OCI-LY3 (cell line): ENCODE measurements around the gene KYAT1.

Experiments
- H2AFZ ChIP-seq: fragments of 200-600, 300-600 bp; shearing (Covaris generic); 2 replicates; pipeline ENCODE4 v1.6.0; 2014; ENCODE audit warnings: antibody characterized with exemption, low read depth, low read length
- H3K27ac ChIP-seq: fragments of 200-600, 300-600 bp; sonication (generic); 2 replicates; pipeline ENCODE4 v1.5.1; 2014; ENCODE audit warnings: mild to moderate bottlenecking, low read length, moderate library complexity, mixed read lengths
- H3K27me3 ChIP-seq: fragments of 200-600, 300-600 bp; sonication (generic); 2 replicates; pipeline ENCODE4 v1.6.1; 2014; ENCODE audit warnings: low read depth, low read length, mixed read lengths
- H3K36me3 ChIP-seq: fragments of 200-600, 300-600 bp; sonication (generic); replicated peaks from 2 replicates; pipeline ENCODE3; 2014; ENCODE audit warnings: low read depth, low read length, mixed read lengths
- H3K4me1 ChIP-seq: fragments of 300-600, 200-600 bp; sonication (generic); 2 replicates; pipeline ENCODE4 v1.6.1; 2014; ENCODE audit warnings: low read length, mixed read lengths
- H3K4me2 ChIP-seq: fragments of 200-600, 300-600 bp; sonication (generic); 2 replicates; pipeline ENCODE4 v1.6.1; 2014; ENCODE audit warnings: low read length, mixed read lengths
- H3K4me3 ChIP-seq: fragments of 300-600, 200-600 bp; sonication (generic); 2 replicates; pipeline ENCODE4 v1.5.1; 2014; ENCODE audit warnings: antibody characterized with exemption, mild to moderate bottlenecking, low read length, moderate library complexity
- H3K79me2 ChIP-seq: fragments of 300-600, 200-600 bp; shearing (Covaris generic); 2 replicates; pipeline ENCODE4 v1.6.1; 2014; ENCODE audit warnings: mild to moderate bottlenecking, low read length, mixed read lengths
- H3K9ac ChIP-seq: fragments of 300-600, 200-600 bp; shearing (Covaris generic); 2 replicates; pipeline ENCODE4 v1.6.0; 2014; ENCODE audit warnings: mild to moderate bottlenecking, low read length, moderate library complexity
- H3K9me3 ChIP-seq: fragments of 200-600, 300-600 bp; shearing (Covaris generic); 2 replicates; pipeline ENCODE4 v1.6.1; 2014; ENCODE audit warnings: low read length, mixed read lengths; ENCODE audit not compliant: insufficient read depth
- H4K20me1 ChIP-seq: fragments of 200-600, 300-600 bp; sonication (generic); 2 replicates; pipeline ENCODE4 v1.6.1; 2016; ENCODE audit warnings: low read length, mixed read lengths; ENCODE audit not compliant: insufficient read depth
- CTCF ChIP-seq: fragments of 200-600, 300-600 bp; sonication (generic); IDR thresholded peaks from 2 replicates; pipeline ENCODE4 v1.5.1; 2014; ENCODE audit warnings: antibody characterized with exemption, low read length, low read depth
- EZH2phosphoT487 ChIP-seq: fragments of 200-600 bp; shearing (Covaris generic); IDR thresholded peaks from 2 replicates; pipeline ENCODE4 v1.6.1; 2018; ENCODE audit warnings: antibody characterized with exemption, mixed run types, low read depth

Gene KYAT1

GRCh38 chr9:128825923-128826700 lies 55.6 kb downstream of the KYAT1 start:
- no peaks in the 10 kb centered on the region for H3K9me3 ChIP-seq
- TF ChIP-seq EZH2phosphoT487 (no peak), CTCF (no peak)
- no peaks in the 10 kb centered on the region for H4K20me1 ChIP-seq
- H3K4me3 ChIP-seq, result no peak overlapping the region
- H3K27ac ChIP-seq, result no peak overlapping the region
- H3K9ac ChIP-seq, result no peak overlapping the region
- H2AFZ ChIP-seq, result no peak overlapping the region
- no peak overlapping the region for H3K4me2 ChIP-seq
- H3K36me3 ChIP-seq, result peaks cover 21% of the 10 kb centered on the region
- peaks cover 16% of the 10 kb centered on the region for H3K79me2 ChIP-seq
- H3K4me1 ChIP-seq, result peaks cover 9% of the 10 kb centered on the region
- no peaks in the 10 kb centered on the region for H3K27me3 ChIP-seq

- H3K27ac ChIP-seq, result no peak overlapping the region
- H3K4me1 ChIP-seq, result peaks cover 6% of the 10 kb centered on the region
- H3K9ac ChIP-seq, result no peak overlapping the region
- H3K4me3 ChIP-seq, result no peak overlapping the region
- H3K36me3 ChIP-seq, result peaks cover 21% of the 10 kb centered on the region
- no peaks in the 10 kb centered on the region for H3K9me3 ChIP-seq
- peaks cover 16% of the 10 kb centered on the region for H3K79me2 ChIP-seq
- no peak overlapping the region for H3K4me2 ChIP-seq
- TF ChIP-seq CTCF (no peak), EZH2phosphoT487 (no peak)
- H2AFZ ChIP-seq, result no peak overlapping the region
- no peaks in the 10 kb centered on the region for H4K20me1 ChIP-seq
- no peaks in the 10 kb centered on the region for H3K27me3 ChIP-seq
Observed at GRCh38 chr9:128824911-128825310, 56.8 kb downstream of the KYAT1 start.

- Histone ChIP-seq H2AFZ (no peak overlapping the region), H3K4me1 (peaks cover 6% of the 10 kb centered on the region), H3K36me3 (peaks cover 21% of the 10 kb centered on the region), H3K9ac (no peak overlapping the region), H3K27ac (no peak overlapping the region), H3K4me2 (no peak overlapping the region), H3K79me2 (peaks cover 10% of the 10 kb centered on the region), H3K9me3 (no peaks in the 10 kb centered on the region), H3K27me3 (no peaks in the 10 kb centered on the region), H3K4me3 (no peak overlapping the region), H4K20me1 (no peaks in the 10 kb centered on the region)
- no peak for TF ChIP-seq EZH2phosphoT487
- no peak for TF ChIP-seq CTCF
Observed at GRCh38 chr9:128823903-128824406, 57.8 kb downstream of the KYAT1 start.

DNA sequence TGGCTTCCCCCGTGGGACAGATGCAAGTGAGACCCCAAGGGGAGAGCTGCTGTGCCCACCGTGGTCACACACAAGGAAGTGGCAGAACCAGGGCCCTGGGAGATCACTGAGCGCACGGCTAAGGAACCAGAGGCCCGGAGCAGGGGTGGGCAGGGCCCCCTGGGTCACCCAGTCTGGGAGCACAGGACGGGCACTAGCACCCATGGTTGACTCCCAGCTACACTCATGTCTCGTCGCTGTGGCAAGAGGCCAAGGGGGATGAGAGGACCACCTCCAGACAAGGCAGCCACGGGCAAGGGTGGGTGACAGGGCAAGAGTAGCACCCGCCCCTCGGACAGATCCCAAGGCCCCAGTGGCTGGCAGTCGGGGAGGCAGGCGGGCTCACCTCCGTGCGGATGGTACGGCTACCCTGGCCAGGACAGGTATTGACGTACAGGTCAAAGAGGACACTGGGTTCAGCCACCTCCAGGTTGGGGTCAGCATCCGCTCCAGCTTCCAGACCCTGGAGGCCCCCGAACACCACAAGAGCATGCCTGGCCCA lies 58.3 kb downstream of the KYAT1 start:
- TF ChIP-seq EZH2phosphoT487 (no peak), CTCF (no peak)
- Histone ChIP-seq H3K9ac (no peak overlapping the region), H3K4me3 (no peak overlapping the region), H3K9me3 (no peaks in the 10 kb centered on the region), H3K4me1 (peaks cover under 1% of the 10 kb centered on the region), H3K79me2 (peaks cover 5% of the 10 kb centered on the region), H3K27me3 (no peaks in the 10 kb centered on the region), H3K36me3 (peaks cover 21% of the 10 kb centered on the region), H4K20me1 (no peaks in the 10 kb centered on the region), H3K4me2 (no peak overlapping the region), H3K27ac (no peak overlapping the region), H2AFZ (no peak overlapping the region)
